Smooth muscle cell of the brain vasculature (primary cell): ENCODE data around the gene CACFD1.

Source experiments
- DNase-seq: peaks from one replicate; pipeline ENCODE4 v3.0.0-alpha.2; 2012; ENCODE audit warnings: low read depth, low spot score

Gene CACFD1

GRCh38 chr9:133463864-133464615 is 4.3 kb downstream of the CACFD1 start:
- DNase-seq = no peak

GRCh38 chr9:133464638-133465037 is 4.9 kb downstream of the CACFD1 start:
- DNase-seq = no peak

- no peak for DNase-seq
Measured at GRCh38 chr9:133465984-133466383, 6.2 kb downstream of the CACFD1 start.

GRCh38 chr9:133467101-133467500 is 7.3 kb downstream of the CACFD1 start:
- DNase-seq = no peak

GRCh38 chr9:133468374-133468773 is 8.6 kb downstream of the CACFD1 start:
- no peak for DNase-seq

- DNase-seq = no peak
Measured at GRCh38 chr9:133468777-133469421, 9.1 kb downstream of the CACFD1 start.

GRCh38 chr9:133470427-133470924 is 10.7 kb downstream of the CACFD1 start:
- no peak for DNase-seq

GRCh38 chr9:133470988-133471387 is 11.2 kb downstream of the CACFD1 start:
- no peak for DNase-seq

- DNase-seq = no peak
Measured at GRCh38 chr9:133471551-133472276, 11.9 kb downstream of the CACFD1 start.

GRCh38 chr9:133472277-133472645 is 12.5 kb downstream of the CACFD1 start:
- no peak for DNase-seq

GRCh38 chr9:133472753-133473378 is 13.1 kb downstream of the CACFD1 start:
- no peak for DNase-seq

GRCh38 chr9:133473743-133474142 is 14.0 kb downstream of the CACFD1 start:
- no peak for DNase-seq

GRCh38 chr9:133474215-133474614 is 14.4 kb downstream of the CACFD1 start:
- no peak for DNase-seq

- DNase-seq = no peak
Measured at GRCh38 chr9:133474853-133475252, 15.1 kb downstream of the CACFD1 start.

GRCh38 chr9:133475292-133476012 is 15.7 kb downstream of the CACFD1 start:
- DNase-seq = no peak

GRCh38 chr9:133476036-133476931 is 16.5 kb downstream of the CACFD1 start:
- no peak for DNase-seq

- DNase-seq = no peak
Measured at GRCh38 chr9:133476941-133477340, 17.2 kb downstream of the CACFD1 start.

- DNase-seq = no peak
Measured at GRCh38 chr9:133477461-133477860, 17.7 kb downstream of the CACFD1 start.

GRCh38 chr9:133477992-133478850 is 18.4 kb downstream of the CACFD1 start:
- no peak for DNase-seq
